Suprapubic skin (tissue), 4 donors: Measurements from ENCODE around the gene RAB27B. TPM values are rescaled to one million over a fixed set of nuclear protein-coding genes. Genes with fewer than 3 reads are reported as not detected.

Experiments
- DNase-seq, 2 donors: peaks; one replicate each; pipeline ENCODE4 v3.0.0-alpha.2; 2019; ENCODE audit warnings: low spot score in 2 of 2
- H3K27ac ChIP-seq: fragments of 200-600 bp; sonication (generic); one replicate; pipeline ENCODE4 v1.5.1; 2019
- H3K27me3 ChIP-seq: fragments of 200-600 bp; sonication (generic); one replicate; pipeline ENCODE4 v1.5.1; 2019
- H3K36me3 ChIP-seq: fragments of 200-600 bp; sonication (generic); one replicate; pipeline ENCODE4 v1.5.1; 2019
- H3K4me1 ChIP-seq: fragments of 200-600 bp; sonication (generic); one replicate; pipeline ENCODE4 v1.5.1; 2019
- H3K4me3 ChIP-seq: fragments of 200-600 bp; sonication (generic); one replicate; pipeline ENCODE4 v1.5.1; 2019; ENCODE audit warnings: mild to moderate bottlenecking
- H3K9me3 ChIP-seq: fragments of 200-600 bp; sonication (generic); one replicate; pipeline ENCODE4 v1.5.1; 2019
- CTCF ChIP-seq, 2 donors: fragments of 200-600 bp in 1 of 2; fragments of 450-650 bp in 1 of 2; sonication (generic) in 1 of 2; IDR thresholded peaks; one replicate each; pipeline ENCODE4 v1.5.1; 2016 to 2019; ENCODE audit warnings: antibody characterized with exemption in 2 of 2, mild to moderate bottlenecking in 1 of 2, moderate library complexity in 1 of 2
- EP300 ChIP-seq: sonication (generic); formaldehyde crosslinking; IDR thresholded peaks from one replicate; pipeline ENCODE4 v1.6.1; 2017; ENCODE audit warnings: antibody characterized with exemption
- POLR2A ChIP-seq, 2 donors: fragments of 450-650 bp; IDR thresholded peaks; one replicate each; pipeline ENCODE4 v1.6.1; 2017; ENCODE audit warnings: antibody characterized with exemption in 2 of 2, mild to moderate bottlenecking in 2 of 2, moderate library complexity in 2 of 2
- POLR2AphosphoS5 ChIP-seq, 3 donors: sonication (generic); formaldehyde crosslinking; IDR thresholded peaks; one replicate each; pipeline ENCODE4 v1.6.1; 2017; ENCODE audit warnings: antibody characterized with exemption in 3 of 3
- WGBS: methylation state at CpG from one replicate; pipeline ENCODE4 v1.1.5; 2018; 5-methylcytosine and 5-hydroxymethylcytosine counted together
- total RNA-seq, 4 donors: library from RNA; depleted of rRNA; stranded (reverse); fragments of >200 nt; gene quantifications; one replicate each; pipeline ENCODE4 v1.1.0, GENCODE V29; 2016

Gene RAB27B
- total RNA-seq, 4 donors from 2014 or later, result 18.0 to 32.8 (median 20.6) TPM

DNA sequence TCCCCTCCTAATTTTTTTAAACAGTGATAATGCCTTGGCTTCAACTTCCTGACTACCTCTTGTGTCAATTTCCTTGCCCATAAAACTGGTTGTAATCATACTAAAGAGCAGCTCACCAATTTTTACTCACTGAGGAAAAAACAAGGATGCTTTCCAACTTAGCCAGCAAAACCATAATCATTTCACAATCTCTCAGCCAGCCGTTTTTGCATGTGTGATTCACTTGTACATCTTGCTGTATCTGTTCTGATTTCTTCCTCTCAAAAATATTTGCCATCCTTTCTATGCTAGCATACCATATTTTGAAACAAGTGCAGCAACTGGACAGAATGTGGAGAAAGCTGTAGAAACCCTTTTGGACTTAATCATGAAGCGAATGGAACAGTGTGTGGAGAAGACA lies 60.7 kb downstream of the RAB27B start:
- H3K4me1 ChIP-seq, result no peaks in the 10 kb centered on the region
- TF ChIP-seq POLR2AphosphoS5 (IDR thresholded peaks at IDR 0.05) (no peak), POLR2A (IDR thresholded peaks at IDR 0.05) (no peak), CTCF (IDR thresholded peaks at IDR 0.05) (no peak), EP300 (no peak)
- no peaks in the 10 kb centered on the region for H3K9me3 ChIP-seq
- no peak overlapping the region for H3K4me3 ChIP-seq
- H3K27ac ChIP-seq, result no peak overlapping the region
- no peaks in the 10 kb centered on the region for H3K36me3 ChIP-seq
- no peak for DNase-seq
- WGBS, result 64% methylated on average over 2 of the region's 2 CpGs
- H3K27me3 ChIP-seq, result no peaks in the 10 kb centered on the region

GRCh38 chr18:54899500-54899899 lies 71.2 kb downstream of the RAB27B start:
- Histone ChIP-seq H3K36me3 (no peaks in the 10 kb centered on the region), H3K27ac (no peak overlapping the region), H3K27me3 (no peaks in the 10 kb centered on the region), H3K4me3 (no peak overlapping the region), H3K9me3 (no peaks in the 10 kb centered on the region), H3K4me1 (no peaks in the 10 kb centered on the region)
- DNase-seq, result no peak
- TF ChIP-seq POLR2AphosphoS5 (IDR thresholded peaks at IDR 0.05) (no peak), EP300 (no peak), CTCF (IDR thresholded peaks at IDR 0.05) (no peak), POLR2A (IDR thresholded peaks at IDR 0.05) (no peak)

DNA sequence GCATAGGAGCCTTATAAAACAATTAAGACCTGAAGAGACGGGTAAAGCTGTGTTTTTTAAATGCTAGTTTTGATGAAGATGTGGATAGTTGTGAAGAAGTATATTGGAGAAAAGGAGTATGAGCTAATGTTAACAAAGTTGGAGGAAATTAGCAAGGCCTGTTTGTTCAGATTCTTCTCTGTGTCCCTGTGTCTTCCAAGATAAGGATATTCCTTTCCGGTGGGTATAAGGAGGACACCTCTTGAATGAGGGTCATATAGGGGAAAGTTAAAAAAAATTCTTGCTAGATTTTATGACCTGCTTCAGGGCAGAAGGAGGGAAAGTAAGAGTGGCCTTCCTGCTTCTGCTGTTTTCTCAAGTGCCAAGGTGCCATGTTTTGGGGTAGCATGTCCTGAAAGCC lies 72.0 kb downstream of the RAB27B start:
- WGBS, result 94% methylated on average over 2 of the region's 2 CpGs
- Histone ChIP-seq H3K9me3 (no peaks in the 10 kb centered on the region), H3K4me1 (no peaks in the 10 kb centered on the region), H3K27me3 (no peaks in the 10 kb centered on the region), H3K36me3 (no peaks in the 10 kb centered on the region), H3K4me3 (no peak overlapping the region), H3K27ac (no peak overlapping the region)
- no peak for TF ChIP-seq POLR2A (IDR thresholded peaks at IDR 0.05)
- no peak for TF ChIP-seq EP300
- no peak for TF ChIP-seq POLR2AphosphoS5 (IDR thresholded peaks at IDR 0.05)
- TF ChIP-seq CTCF (IDR thresholded peaks at IDR 0.05), result no peak
- DNase-seq, result no peak

- no peak overlapping the region for H3K4me3 ChIP-seq
- H3K4me1 ChIP-seq, result no peaks in the 10 kb centered on the region
- H3K36me3 ChIP-seq, result no peaks in the 10 kb centered on the region
- no peaks in the 10 kb centered on the region for H3K27me3 ChIP-seq
- H3K27ac ChIP-seq, result no peak overlapping the region
- H3K9me3 ChIP-seq, result no peaks in the 10 kb centered on the region
- WGBS, result 74% methylated on average over 2 of the region's 2 CpGs
- no peak for DNase-seq
- TF ChIP-seq POLR2A (IDR thresholded peaks at IDR 0.05) (no peak), POLR2AphosphoS5 (IDR thresholded peaks at IDR 0.05) (no peak), CTCF (IDR thresholded peaks at IDR 0.05) (no peak), EP300 (no peak)
These were observed 76.3 kb downstream of the RAB27B start for GRCh38 chr18:54904581-54904980.

DNA sequence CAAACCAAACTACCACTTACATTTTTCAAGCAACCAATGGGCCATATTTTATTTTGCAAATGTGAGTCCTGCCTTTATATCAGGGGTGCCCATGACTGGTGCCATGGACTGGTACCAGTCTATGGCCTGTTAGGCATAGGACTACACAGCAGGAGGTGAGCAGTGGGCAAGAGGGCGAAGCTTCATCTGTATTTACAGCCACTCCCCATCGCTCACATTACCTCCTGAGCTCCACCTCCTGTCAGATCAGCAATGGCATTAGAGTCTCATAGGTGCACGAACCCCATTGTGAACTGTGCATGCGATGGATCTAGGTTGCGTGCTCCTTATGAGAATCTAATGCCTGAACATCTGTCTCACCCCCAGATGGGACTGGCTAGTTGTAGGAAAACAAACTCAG lies 77.4 kb downstream of the RAB27B start:
- TF ChIP-seq CTCF (IDR thresholded peaks at IDR 0.05) (no peak), POLR2A (IDR thresholded peaks at IDR 0.05) (no peak), POLR2AphosphoS5 (IDR thresholded peaks at IDR 0.05) (no peak), EP300 (no peak)
- no peaks in the 10 kb centered on the region for H3K4me1 ChIP-seq
- no peak for DNase-seq
- no peaks in the 10 kb centered on the region for H3K9me3 ChIP-seq
- no peaks in the 10 kb centered on the region for H3K36me3 ChIP-seq
- 88% methylated on average over 5 of the region's 5 CpGs for WGBS
- H3K4me3 ChIP-seq, result no peak overlapping the region
- H3K27ac ChIP-seq, result no peak overlapping the region
- no peaks in the 10 kb centered on the region for H3K27me3 ChIP-seq
